Measurements from ENCODE around the gene SASH1. TPM values are rescaled to one million over a fixed set of nuclear protein-coding genes. Genes with fewer than 3 reads are reported as not detected.

Gene SASH1
- total RNA-seq, 1 experiment from 2014 or later, result 33.2 TPM

DNA sequence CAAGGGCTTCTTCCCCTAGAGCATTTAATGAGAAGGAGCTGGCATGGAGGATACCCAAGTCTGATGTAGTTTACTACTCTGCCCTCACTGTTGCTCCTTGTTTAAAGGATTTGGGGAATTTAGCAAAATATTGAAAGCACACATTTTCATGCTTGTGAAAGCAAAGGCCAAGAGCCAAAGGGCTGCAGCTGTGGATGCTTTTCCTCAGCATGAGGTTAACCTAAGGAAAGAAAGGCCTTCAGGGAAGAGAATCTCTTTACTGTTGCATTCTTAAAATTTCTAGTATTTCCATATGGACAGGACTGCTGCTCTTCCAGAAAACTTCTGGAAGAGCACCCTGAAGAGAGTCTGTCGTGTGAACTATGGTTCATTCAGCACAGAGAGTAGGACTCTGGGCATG lies 45.9 kb upstream of the SASH1 start:
- WGBS (ENCODE audit: extremely low coverage, insufficient read length, low lambda C conversion rate), result no CpG with 5 or more reads among the region's 1 CpG
- no peak overlapping the region for H4K8ac ChIP-seq (replicated peaks; ENCODE audit: insufficient read length, low read depth, low read length)
- no peaks in the 10 kb centered on the region; the same call in 1 of the 2 replicates for H3K27me3 Mint-ChIP-seq (ENCODE audit: low read depth)

More for the DNA sequence above, 45.9 kb upstream of the SASH1 start:
- Histone ChIP-seq H2BK5ac (ENCODE audit: insufficient read length, low read length) (no peak overlapping the region), H3K23ac (ENCODE audit: insufficient read length, low read depth, low read length) (no peak overlapping the region), H4K20me1 (ENCODE audit: control insufficient read depth, insufficient read depth, insufficient read length) (no peaks in the 10 kb centered on the region), H2AK5ac (ENCODE audit: insufficient read length, low read length) (no peak overlapping the region), H2BK15ac (ENCODE audit: low read depth, low read length) (no peak overlapping the region), H2AFZ (ENCODE audit: low read length) (no peak overlapping the region), H3K4me2 (ENCODE audit: insufficient read depth, insufficient read length, low read length) (no peak overlapping the region), H3T11ph (ENCODE audit: low read length) (no peak overlapping the region), H3K27me3 (ENCODE audit: insufficient read depth, low read length) (no peaks in the 10 kb centered on the region), H2BK20ac (ENCODE audit: low read depth, low read length, poor library complexity, severe bottlenecking) (no peak overlapping the region), H3K14ac (ENCODE audit: insufficient read depth, low read length) (no peak overlapping the region), H3K79me2 (ENCODE audit: insufficient read depth, low read length) (no peaks in the 10 kb centered on the region), H2BK120ac (ENCODE audit: low read depth, low read length, poor library complexity, severe bottlenecking) (no peak overlapping the region), H3K27ac (ENCODE audit: insufficient read length, low read depth, low read length) (no peak overlapping the region), H3K18ac (ENCODE audit: insufficient read length, low read depth, low read length) (no peak overlapping the region), H3K56ac (ENCODE audit: insufficient read length, low read depth, low read length) (no peak overlapping the region), H3K79me1 (ENCODE audit: insufficient read depth, low read depth, low read length, poor library complexity, severe bottlenecking) (no peaks in the 10 kb centered on the region), H4K91ac (ENCODE audit: insufficient read length, low read depth, low read length) (no peak overlapping the region), H3K9ac (ENCODE audit: extremely low read depth, insufficient read length, low read length) (no peak overlapping the region), H3K4me1 (ENCODE audit: insufficient read depth, low read length) (no peaks in the 10 kb centered on the region), H3K4ac (ENCODE audit: low read depth, low read length) (no peak overlapping the region), H4K5ac (ENCODE audit: insufficient read length, low read depth, low read length) (no peak overlapping the region), H3K9me3 (ENCODE audit: control insufficient read depth, low read depth, low read length) (no peaks in the 10 kb centered on the region), H3K23me2 (ENCODE audit: insufficient read length, low read depth, low read length, poor library complexity, severe bottlenecking) (no peaks in the 10 kb centered on the region), H2BK12ac (ENCODE audit: insufficient read length, low read depth, low read length) (no peak overlapping the region)
- Mint-ChIP-seq H3K4me1 (peaks cover 8 to 10% of the 10 kb centered on the region in 2 experiments), H3K4me3 (no peak overlapping the region; a peak in 1 of 5 replicates), H3K9me3 (no peaks in the 10 kb centered on the region; a peak in 1 of 5 replicates), H3K27ac (peak overlapping the region in 1 of 3 experiments; percentile 34; a peak in 1 of 7 replicates), H3K36me3 (ENCODE audit: insufficient read depth in 1 of 3, low read depth in 3 of 3) (no peaks in the 10 kb centered on the region)
- TF ChIP-seq, protein P1, sequence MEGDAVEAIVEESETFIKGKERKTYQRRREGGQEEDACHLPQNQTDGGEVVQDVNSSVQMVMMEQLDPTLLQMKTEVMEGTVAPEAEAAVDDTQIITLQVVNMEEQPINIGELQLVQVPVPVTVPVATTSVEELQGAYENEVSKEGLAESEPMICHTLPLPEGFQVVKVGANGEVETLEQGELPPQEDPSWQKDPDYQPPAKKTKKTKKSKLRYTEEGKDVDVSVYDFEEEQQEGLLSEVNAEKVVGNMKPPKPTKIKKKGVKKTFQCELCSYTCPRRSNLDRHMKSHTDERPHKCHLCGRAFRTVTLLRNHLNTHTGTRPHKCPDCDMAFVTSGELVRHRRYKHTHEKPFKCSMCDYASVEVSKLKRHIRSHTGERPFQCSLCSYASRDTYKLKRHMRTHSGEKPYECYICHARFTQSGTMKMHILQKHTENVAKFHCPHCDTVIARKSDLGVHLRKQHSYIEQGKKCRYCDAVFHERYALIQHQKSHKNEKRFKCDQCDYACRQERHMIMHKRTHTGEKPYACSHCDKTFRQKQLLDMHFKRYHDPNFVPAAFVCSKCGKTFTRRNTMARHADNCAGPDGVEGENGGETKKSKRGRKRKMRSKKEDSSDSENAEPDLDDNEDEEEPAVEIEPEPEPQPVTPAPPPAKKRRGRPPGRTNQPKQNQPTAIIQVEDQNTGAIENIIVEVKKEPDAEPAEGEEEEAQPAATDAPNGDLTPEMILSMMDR (conservative IDR thresholded peaks at IDR 0.05), result no peak
- DNase-seq, result no peak
